Bronchial epithelial cell (primary cell): ENCODE measurements around the gene TRIM52. TPM values are rescaled to one million over a fixed set of nuclear protein-coding genes. Genes with fewer than 3 reads are reported as not detected.
A peak's percentile ranks its signal among the peaks of the same experiment; 100 is the strongest.
"Not testable (repeated sequence)": the region's sequence is repeated elsewhere in the genome, so short reads cannot be mapped to it uniquely, and the experiment has no call there.

Source experiments
- DNase-seq: peaks from one replicate; pipeline ENCODE4 v3.0.0-alpha.2; 2010; ENCODE audit warnings: low read depth
- FAIRE-seq: peaks from 2 replicates; lab custom pipeline; 2011; peaks lifted over from hg19 to GRCh38; lab: Jason Lieb, UNC
- H3K27me3 ChIP-seq: 2 replicates; pipeline ENCODE4 v1.5.1; 2011; ENCODE audit warnings: low read length; ENCODE audit not compliant: control insufficient read depth, insufficient read depth
- H3K36me3 ChIP-seq: 2 replicates; pipeline ENCODE4 v1.5.1; 2011; ENCODE audit warnings: low read length; ENCODE audit not compliant: control insufficient read depth, insufficient read depth
- H3K4me3 ChIP-seq: 2 replicates; pipeline ENCODE4 v1.5.1; 2011; ENCODE audit warnings: mild to moderate bottlenecking, low read depth, low read length, control low read depth
- total RNA-seq: library from RNA; depleted of rRNA; stranded (reverse); fragments of >200 nt; gene quantifications from 2 replicates; pipeline ENCODE4 v1.2.1, GENCODE V29; 2014
- TF ChIP-seq, protein P1 (sequence below): IDR thresholded peaks from 2 replicates; pipeline ENCODE4 v1.5.1; 2011; ENCODE audit warnings: mild to moderate bottlenecking, moderate library complexity, low read length, control low read depth, inconsistent platforms; ENCODE audit not compliant: insufficient read depth, severe bottlenecking

TRIM52 gene
- total RNA-seq, 1 donor from 2014 or later, result 1.3 TPM

DNA sequence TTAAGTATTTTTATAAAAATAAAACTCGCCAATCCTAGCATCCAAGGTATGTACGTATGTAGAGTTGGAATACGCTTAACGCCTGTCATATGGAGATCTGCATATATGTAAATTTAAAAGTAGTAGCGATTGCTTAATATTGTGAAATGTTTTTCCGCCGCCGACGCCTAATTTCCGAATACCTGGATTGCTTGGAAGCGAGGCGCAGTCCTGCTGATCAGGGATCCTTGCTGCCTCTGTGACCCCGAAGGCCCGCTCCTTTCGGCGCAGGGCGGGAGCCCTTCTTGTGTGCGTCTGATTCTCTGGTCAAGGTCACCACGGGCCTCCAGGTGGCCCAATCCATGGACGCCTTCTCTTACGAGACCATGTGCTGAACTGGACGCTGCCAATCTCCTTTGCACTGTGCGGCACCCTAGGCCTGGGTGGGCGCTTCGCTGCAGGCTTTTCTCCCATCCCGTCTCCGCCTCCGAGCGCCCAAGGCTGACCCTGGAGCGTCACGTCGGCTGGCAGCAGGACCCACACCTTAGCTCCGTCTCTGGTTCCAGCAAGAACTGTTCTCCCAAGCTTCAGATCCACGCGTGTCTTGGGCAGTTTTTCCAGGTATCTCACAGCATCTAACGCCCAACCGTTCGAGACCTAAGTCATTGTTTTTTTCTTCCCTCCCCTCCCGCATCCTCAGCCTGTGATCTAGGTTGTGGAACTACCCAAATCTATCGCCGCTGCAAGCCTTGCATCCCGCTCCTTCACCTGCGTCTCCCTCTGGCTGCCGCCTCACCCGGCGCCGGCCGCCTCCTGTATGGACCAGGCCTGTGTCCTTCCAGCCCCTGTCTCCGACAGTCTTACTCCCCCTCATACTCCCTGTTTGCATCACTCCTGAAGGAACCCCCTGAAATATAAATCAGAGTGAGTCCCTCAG is 41.4 kb downstream of the TRIM52 start:
- FAIRE-seq (no peak), DNase-seq (no peak)
- Histone ChIP-seq H3K4me3 (no peak overlapping the region), H3K27me3 (no peaks in the 10 kb centered on the region), H3K36me3 (peaks cover under 1% of the 10 kb centered on the region)
- TF ChIP-seq, protein P1, sequence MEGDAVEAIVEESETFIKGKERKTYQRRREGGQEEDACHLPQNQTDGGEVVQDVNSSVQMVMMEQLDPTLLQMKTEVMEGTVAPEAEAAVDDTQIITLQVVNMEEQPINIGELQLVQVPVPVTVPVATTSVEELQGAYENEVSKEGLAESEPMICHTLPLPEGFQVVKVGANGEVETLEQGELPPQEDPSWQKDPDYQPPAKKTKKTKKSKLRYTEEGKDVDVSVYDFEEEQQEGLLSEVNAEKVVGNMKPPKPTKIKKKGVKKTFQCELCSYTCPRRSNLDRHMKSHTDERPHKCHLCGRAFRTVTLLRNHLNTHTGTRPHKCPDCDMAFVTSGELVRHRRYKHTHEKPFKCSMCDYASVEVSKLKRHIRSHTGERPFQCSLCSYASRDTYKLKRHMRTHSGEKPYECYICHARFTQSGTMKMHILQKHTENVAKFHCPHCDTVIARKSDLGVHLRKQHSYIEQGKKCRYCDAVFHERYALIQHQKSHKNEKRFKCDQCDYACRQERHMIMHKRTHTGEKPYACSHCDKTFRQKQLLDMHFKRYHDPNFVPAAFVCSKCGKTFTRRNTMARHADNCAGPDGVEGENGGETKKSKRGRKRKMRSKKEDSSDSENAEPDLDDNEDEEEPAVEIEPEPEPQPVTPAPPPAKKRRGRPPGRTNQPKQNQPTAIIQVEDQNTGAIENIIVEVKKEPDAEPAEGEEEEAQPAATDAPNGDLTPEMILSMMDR, result no peak

DNA sequence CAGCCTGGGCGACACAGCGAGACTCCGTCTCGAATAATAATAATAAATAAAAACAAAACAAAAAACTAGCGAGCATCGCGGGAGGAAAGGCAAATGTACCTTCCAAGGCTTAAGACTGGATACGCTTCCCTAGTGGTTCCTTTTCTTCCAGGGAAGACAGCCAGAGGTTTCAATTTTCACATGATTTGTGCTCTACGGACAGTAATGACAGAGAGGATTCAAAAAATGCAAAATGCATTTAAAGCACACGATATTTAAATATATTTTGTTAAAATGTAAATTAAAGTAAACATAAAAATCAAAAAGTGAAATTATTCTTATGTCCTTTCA is 42.2 kb downstream of the TRIM52 start:
- Histone ChIP-seq H3K36me3 (no peaks in the 10 kb centered on the region), H3K4me3 (no peak overlapping the region), H3K27me3 (no peaks in the 10 kb centered on the region)
- TF ChIP-seq, protein P1, result no peak
- no peak for FAIRE-seq
- DNase-seq, result no peak

- TF ChIP-seq, protein P1, result no peak
- FAIRE-seq, result no peak
- Histone ChIP-seq H3K27me3 (no peaks in the 10 kb centered on the region), H3K36me3 (no peaks in the 10 kb centered on the region), H3K4me3 (peak overlapping the region; percentile 40)
- no peak for DNase-seq
Measured at GRCh38 chr5:181217803-181218062, 43.2 kb downstream of the TRIM52 start.

GRCh38 chr5:181217111-181217802 is 43.7 kb downstream of the TRIM52 start:
- Histone ChIP-seq H3K36me3 (no peaks in the 10 kb centered on the region), H3K27me3 (no peaks in the 10 kb centered on the region), H3K4me3 (peak overlapping the region; percentile 40)
- FAIRE-seq, result no peak
- peak; percentile 35 for DNase-seq
- TF ChIP-seq, protein P1, result no peak

DNA sequence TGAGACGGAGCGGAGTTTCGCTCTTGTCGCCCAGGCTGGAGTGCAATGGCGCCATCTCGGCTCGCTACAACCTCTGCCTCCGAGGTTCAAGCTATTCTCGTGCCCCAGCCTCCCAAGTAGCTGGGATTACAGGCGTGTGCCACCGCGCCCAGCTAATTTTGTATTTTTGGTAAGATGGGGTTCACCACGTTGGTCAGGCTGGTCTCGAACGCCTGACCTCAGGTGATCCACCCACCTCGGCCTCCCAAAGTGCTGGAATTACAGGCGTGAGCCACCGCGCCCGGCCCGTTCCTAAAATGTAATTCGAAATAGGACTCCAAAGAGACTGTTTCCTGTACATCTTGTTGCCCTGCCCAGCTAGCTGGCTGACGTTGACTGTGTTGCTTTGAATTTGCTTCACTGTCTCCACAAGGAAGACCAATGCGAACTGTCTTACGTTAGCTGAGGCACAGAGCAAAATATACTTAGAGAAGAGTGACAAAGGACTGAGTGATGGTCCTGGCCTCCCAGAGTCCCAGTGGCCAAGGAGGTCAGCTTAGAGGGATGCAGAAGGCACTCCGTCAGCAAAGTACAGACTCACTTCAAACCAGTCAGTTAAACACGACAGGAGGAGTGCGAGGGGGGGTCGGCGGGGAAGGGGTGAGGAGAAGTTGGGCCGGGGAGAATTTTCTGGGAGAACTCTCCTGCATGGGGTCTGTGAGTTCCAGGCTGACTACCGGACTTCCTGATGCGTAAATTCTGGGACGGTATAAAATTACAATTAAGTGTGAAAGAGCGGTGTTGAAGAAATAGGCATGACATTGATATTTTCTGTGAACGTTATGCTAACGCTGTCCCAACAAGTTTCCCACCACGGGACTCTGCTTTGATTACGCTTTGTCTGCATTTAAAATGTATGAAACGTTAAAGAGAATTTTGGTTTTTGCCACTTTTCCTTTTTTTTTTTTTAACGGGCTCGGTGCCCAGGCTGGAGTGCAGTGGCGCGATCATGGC is 44.6 kb downstream of the TRIM52 start:
- Histone ChIP-seq H3K27me3 (no peaks in the 10 kb centered on the region), H3K4me3 (peak overlapping the region; percentile 26), H3K36me3 (no peaks in the 10 kb centered on the region)
- TF ChIP-seq, protein P1, result no peak
- no peak for DNase-seq
- no peak for FAIRE-seq

GRCh38 chr5:181214249-181214648 is 46.7 kb downstream of the TRIM52 start:
- not testable (repeated sequence) for DNase-seq, H3K4me3 ChIP-seq, H3K27me3 ChIP-seq, H3K36me3 ChIP-seq, FAIRE-seq
